Measurements from ENCODE around the gene PDRG1.

GRCh38 chr20:31984981-31985471 lies 33.2 kb upstream of the PDRG1 start:
- TF ChIP-seq CTCF (IDR thresholded peaks at IDR 0.05; ENCODE audit: poor library complexity, severe bottlenecking) (no peak), EZH2 (IDR thresholded peaks at IDR 0.05; ENCODE audit: borderline replicate concordance, insufficient read depth, low read length, poor library complexity, severe bottlenecking) (no peak), TAF1 (IDR thresholded peaks at IDR 0.05; ENCODE audit: low read depth) (no peak)
